Activated CD8-positive, alpha-beta memory T cell treated with anti-CD3 and anti-CD28 coated beads, Interleukin-2, amount 50 U/mL, for 48 hours (primary cell): ENCODE measurements around the gene RPL13.
"Not testable (repeated sequence)": the region's sequence is repeated elsewhere in the genome, so short reads cannot be mapped to it uniquely, and the experiment has no call there.

Experiments used
- DNase-seq: peaks from one replicate; pipeline ENCODE4 v3.0.0-alpha.2; 2020

The RPL13 gene

DNA sequence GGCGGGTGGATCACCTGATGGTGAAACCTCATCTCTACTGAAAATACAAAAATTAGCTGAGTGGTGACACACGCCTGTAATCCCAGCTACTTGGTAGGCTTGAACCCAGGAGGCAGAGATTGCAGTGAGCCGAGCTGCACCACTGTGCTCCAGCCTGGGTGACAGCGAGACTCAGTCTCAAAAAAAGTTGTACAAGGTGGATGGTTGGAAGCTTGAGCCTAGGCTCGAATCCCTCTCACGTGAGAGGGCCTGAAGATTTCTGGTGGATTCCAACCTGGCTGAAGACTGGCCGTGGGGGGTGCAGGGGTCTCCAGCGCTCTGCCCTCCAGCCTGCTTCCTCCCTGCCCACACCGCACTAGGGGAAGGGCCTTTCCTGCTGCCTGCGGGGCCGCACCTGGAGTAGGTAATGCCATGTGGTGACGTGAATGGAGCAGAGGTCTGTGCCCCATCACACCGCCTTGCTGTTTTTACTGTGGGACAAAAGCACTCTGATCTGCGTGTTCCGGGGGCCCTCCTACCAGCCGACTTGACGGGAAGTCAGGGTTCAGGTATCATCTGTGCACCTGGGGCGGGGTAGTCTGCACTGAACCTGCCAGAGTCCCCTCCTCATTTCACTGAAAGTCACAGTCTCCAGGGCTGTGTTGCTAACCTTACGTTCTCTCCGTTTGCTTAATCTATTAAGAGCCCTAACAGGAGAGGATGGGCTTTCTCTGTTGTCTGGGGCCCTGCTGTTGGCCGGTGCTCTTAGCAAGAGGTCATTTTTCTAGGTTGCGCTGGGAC lies 4.2 kb downstream of the RPL13 start:
- peak; percentile 83 for DNase-seq

DNA sequence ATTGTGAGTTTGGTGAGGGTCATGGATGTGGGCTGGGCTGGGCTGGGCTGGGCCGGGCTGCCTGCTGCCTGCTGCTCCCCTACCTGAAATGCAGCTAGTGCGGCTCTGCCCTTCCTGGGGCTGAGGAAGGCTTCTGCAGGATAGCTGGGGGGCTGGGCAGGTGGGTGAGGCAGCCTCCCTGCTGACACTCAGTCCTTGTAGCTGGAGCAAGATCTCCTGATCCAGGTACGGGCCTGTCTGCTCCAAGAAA lies 4.7 kb downstream of the RPL13 start:
- no peak for DNase-seq

GRCh38 chr16:89565506-89566372 lies 5.3 kb downstream of the RPL13 start:
- peak; percentile 91 for DNase-seq

DNA sequence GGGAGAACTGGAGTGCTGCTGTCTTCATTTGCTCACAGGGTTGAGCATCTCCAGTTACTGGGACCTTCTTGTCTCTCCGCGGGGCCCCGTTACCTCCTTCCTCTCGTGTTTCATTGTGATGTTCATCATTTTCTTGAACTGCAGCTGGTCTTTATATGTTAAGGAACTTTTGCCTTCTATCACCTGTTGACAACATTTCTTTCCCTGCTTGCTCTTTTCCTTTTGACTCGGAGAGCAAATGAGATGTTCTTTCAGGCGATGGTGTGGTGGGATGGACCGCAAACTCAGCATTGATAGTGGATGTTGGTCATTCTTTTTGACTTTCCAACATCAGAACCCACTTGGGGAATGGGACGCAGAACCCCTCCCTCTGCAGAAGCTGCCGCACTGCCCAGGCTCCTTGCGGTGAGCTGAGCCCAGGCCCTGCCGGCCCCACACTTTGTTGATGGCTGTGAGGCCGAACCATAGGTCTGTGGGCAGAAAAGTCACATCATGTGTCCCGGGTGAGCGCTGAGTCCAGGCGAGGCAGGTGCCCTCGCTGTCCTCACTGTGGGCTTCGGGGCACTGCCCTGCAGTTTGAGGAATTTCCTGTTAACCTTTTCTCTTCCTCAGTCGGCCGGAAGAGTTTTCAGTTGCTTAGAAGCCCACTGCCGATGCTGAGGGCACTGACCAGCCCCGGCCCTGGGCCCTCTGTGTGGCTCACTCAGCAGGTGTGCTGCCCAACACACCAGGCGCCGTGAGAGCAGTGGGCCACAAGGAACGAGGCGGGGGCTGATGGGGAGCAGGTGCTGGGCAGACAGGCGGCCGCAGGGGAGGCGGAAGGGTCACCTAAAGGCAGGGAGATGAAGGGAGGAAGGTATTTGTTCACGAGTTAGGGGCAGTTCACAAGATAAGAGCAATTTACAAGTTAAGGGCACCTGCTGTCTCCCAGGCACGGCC lies 7.4 kb downstream of the RPL13 start:
- no peak for DNase-seq

DNA sequence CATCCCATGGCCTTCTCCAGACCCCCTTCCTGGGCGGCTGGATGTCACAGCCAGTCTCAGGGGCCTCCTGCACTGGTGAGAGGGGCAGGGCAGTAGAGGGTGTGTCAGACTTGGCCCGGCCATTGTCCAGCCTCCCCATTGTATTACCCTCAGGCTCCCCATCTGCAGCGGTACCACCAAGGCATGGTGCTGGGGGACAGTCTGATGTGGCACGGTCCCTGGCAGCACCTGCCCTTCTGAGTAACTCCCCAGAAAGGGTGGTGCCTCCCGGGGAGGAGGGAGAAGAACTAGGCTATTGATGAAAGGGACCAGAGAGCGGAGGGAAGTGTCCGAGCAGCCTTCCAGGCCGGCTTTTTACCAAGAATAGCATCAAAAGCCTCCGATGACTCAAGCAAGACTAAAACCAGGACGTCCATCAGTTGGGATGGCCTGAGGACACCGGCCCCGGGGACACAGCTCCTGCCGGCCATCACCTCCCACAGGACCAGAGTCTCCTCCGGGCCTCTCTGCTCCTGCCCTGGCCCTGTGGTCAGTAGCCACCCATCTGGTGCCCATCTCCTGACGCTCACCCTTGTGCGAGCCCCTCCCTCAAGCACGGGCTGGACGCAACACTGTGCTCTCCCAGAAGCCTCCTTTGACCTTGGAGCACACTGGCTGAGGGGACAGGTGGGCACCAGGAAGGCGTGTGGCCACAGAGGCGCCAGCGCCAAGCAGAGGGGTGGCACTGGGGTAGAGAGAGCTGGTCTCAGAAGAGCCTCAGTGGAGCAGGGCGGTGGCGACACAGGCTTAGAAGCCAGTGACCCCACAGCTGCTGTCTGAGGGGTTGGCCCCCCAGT lies 9.2 kb downstream of the RPL13 start:
- no peak for DNase-seq

GRCh38 chr16:89570342-89570923 lies 10.0 kb downstream of the RPL13 start:
- no peak for DNase-seq

DNA sequence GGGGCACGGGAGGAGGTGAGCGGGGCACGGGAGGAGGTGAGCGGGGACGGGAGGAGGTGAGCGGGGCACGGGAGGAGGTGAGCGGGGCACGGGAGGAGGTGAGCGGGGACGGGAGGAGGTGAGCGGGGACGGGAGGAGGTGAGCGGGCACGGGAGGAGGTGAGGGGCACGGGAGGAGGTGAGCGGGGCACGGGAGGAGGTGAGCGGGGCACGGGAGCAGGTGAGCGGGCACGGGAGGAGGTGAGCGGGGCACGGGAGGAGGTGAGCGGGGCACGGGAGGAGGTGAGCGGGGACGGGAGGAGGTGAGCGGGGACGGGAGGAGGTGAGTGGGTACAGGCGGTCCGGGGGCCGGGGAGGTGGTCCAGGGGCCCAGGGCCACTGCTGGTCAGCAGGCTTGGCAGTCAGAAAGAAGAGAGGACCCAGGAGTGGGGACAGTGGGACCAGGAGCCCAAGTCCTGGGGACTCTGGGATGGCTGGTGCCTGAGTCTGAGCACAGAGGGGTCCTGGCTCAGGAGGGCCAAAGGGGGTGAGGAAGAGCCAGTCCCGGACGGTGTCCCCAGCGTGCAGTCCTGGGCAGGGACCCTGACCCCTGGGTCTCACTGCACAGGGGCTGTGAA lies 10.6 kb downstream of the RPL13 start:
- not testable (repeated sequence) for DNase-seq

DNA sequence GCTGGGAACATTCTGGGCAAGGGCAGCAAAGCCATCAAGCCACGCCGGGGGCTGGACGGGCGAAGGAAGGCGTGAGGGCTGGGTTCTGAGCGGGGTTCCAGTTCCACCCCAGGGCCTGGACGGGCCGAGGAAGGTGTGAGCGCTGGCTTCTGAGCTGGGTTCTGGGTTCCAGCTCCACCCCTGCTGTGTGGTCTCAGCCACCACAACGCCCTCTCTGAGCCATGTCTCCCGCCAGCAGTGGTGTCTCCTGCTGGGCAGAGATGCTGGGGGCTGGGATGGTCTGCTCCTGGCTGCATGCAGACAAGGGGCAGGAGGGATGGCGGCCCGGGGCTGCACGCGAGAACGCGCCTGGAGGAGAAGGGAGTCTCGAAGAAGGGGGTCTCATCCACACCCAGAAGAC lies 11.2 kb downstream of the RPL13 start:
- DNase-seq, result no peak

- no peak for DNase-seq
Measured at GRCh38 chr16:89572073-89572484, 11.6 kb downstream of the RPL13 start.

DNA sequence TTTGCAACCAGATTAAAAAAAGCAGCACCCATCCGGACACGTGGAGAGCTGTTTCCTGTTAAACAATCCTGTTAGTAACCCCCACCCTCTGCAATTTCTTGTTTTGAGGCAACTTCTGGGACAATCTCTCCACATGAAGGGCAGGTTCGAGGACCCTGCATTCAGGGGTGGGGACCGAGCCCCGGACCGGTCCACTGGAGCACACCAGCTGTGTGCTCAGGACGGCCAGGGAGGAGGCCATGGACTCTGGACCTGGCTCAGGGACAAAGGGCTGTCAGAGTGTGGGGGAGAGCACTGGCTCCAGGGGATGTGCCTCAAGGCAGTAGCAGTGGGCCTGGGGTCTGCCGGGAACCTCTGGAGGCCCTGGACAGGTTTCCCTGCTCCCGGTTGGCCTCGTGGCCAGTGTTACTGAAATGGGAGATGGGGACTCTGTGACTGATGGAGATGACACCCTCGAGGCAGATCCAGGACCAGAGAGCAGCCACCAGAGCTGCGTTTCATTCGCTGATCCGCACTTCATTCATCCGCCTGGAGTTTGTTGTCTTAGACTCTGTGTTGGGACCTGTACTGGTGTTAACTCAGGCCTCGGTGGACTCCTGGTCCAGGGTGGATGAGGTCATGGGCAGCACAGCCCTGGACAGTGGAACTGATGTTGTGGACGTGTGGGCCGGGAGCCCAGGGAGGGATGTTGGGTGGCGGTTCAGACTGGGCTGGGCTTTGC lies 12.2 kb downstream of the RPL13 start:
- DNase-seq, result no peak

DNA sequence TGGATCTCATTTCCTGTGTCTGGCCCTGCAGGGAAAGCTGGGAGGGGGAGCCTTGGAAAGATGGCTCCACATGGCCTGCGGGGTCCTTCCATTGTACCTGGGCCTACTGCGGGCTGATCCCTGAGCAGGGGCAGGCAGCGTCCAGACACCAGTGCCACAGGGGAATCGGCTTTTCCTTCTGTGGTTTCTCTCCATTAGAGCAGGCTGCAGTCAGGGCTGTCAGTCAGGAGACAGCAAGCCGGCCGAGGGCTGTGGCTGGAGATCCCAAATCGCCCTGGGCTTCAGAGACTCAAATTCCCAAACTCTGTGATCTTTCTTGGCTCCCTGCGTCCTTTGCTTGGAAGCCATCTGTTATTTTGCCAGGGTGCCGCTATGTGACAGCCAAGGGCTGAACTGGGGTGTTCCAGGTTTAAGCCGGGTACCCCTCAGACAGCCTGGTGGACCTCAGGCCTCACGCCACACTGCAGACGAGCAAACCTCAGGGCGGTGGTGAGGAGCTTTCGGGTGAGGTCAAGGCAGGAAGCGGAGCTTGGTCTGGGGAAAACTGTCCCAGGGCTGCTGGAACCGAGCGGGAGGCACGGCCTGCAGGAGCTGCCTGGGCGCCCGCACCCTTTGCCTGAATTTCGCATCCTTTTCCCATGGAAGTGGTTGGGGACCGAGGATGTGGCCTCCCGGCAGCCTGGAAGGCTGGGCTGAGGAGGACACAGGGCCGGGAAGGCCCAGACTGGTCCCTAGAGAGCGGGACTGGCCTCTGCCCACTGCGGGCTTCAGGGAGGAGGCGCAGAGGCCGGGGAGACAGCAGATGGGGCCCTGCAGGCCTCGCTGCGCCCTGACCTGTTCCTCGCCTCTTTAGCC lies 13.6 kb downstream of the RPL13 start:
- no peak for DNase-seq

DNA sequence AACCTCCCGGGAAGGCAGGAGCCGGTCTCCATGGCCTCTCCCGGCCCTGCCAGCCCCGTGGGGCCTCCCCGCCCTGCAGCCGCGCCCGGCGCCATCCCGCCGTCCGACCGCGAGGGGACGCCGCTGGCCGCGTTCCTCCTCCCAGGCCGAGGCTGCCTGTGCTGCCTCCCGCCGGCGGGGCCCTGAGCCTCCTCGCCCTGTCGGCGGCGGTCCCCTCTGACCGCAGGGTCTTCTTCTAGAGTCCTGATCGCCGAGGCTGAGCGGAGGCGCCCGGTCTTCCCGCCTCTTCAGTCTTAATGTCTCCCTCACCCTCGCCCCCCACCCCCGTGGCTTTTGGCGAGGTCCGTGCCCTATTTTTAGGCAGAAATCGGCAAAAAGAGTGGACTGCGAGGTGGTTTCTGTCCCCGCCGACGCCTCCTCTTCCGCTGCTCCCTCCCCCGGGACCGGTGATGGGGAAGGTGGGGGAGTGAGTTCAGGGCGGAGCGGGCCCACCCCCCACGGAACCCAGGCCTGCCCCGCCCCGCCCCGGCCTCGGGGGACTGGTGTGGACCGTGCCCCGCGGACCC lies 14.3 kb downstream of the RPL13 start:
- peak; percentile 85 for DNase-seq

- DNase-seq, result no peak
Measured at GRCh38 chr16:89575247-89576152, 15.0 kb downstream of the RPL13 start, which contains the start of gene CPNE7. Gene CPNE7 (plus strand): TSS chr16:89575758. CDS start chr16:89575898, 140 bp downstream.

DNA sequence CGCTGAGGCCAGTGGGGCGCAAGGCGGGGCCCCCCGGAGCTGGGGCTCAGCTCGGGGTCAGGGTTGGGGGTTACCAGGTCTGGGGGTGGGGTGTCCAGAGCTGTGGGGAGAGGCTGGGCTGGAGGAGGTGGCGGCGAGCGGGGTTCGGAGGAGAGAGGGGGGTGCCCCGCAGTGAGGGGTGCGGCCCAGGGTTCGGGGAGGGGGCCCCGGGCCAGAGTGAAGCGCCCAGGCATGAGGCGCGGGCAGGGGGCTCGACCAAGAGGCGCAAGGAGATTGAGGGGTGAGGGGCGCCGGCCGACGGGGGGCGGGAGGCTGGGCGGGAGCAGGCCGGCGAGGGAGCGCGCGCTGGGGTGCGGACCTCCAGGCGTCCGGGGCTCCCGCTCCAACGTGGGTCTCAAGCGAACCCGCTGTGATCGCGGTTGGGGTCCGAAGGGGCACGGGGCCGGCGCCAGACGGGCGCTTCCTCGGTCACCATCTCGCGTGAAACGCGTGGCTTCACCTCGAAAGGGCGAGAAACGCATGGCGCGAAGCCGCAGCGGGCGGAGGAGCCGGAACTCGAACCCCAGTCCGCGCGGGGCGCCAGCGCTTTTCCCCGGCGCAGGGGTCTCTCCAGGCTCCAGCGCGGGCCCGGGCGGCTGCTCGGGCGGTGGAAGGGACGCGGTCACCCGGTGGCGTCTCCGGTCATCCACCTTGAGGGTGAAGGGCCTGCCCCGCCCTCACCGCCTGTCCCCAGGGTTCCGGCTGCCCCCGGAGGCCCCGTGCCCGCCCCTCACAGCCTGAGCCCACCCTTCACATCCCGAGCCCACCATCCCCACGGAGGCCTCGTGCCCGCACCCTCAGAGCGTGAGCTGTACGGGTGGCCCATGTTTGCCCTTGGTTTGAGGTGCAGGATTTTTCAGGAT lies 15.9 kb downstream of the RPL13 start:
- no peak for DNase-seq

GRCh38 chr16:89577055-89577759 lies 16.7 kb downstream of the RPL13 start:
- DNase-seq, result no peak

GRCh38 chr16:89579351-89579750 lies 18.9 kb downstream of the RPL13 start:
- no peak for DNase-seq
